Limb (tissue), 2 donors: Measurements from ENCODE around the gene ZNRF1.

Experiments used
- DNase-seq, 2 donors: peaks; one replicate each; pipeline ENCODE4 v3.0.0-alpha.2; 2016; ENCODE audit errors: extremely low spot score in 2 of 2

ZNRF1 gene

DNA sequence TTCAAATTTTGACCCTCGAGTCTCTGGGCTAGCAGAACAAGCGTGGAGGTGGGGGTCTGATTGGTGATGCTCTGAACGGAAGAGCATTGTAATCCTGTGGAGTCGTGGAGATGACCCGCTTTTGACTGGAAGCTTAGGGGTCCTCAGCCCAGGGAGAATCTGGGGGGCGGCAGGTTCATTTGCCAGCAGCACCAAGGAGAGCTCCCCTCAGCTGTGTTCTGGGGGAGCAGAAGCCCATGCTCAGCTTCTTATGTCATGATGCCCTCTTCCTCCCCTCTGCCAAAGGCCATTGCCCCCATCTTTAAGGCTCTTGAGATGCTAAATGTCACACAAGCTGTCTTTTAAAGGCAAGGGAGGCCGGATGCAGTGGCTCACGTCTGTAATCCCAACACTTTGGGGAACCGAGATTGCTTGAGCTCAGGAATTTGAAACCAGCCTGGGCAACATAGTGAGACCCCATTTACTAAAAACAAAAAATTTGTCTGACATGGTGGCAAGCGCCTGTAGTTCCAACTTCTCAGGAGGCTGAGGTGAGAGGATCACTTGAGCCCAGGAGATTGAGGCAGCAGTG, 98.5 kb downstream of the ZNRF1 start:
- no peak for DNase-seq

DNA sequence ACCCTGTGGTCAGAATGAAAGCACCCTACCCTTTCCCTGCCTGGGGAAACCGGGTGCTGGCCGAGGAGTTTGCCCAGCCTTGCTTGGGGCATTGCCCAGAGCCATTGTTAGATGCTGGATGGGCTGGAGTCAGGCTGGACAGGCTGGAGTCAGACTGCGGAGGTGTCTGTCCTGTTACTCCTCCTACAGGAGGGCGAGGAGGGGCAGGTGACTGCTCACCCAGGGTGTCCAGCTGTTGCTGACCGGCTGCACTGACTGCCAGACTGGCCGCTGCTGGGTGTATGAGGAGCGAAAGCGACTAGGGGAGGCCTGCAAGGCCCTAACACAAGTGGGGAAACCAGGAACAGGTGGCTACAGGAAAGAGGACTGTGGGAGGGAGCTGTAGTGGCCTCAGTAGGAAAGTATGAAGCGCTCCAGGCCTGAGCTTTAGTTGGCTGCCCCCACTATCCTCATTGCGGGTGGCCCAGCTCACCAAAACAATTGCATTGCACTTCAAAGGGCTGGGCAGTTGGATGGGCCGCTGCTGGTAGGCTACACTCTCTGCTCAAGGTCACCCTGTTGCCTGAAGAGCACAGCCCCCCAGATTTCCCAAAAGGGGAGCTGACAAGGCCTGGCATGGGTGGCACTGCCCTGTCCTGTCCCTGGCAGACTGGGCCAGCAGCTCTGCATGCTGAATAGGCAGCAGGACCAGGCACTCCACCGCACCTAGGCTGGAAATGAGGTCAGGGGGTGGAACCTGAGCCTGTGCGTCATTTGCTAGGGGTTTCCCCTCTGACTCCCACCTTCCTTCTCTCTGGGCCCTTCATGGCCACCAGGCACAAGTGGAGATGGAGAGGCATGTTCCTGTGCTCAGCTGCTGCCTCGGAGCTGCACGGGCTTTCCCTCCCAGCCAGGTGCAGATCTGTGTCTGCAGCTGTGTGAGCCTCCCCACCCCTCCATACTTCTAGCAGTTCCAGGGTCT, 99.4 kb downstream of the ZNRF1 start:
- DNase-seq = no peak

DNA sequence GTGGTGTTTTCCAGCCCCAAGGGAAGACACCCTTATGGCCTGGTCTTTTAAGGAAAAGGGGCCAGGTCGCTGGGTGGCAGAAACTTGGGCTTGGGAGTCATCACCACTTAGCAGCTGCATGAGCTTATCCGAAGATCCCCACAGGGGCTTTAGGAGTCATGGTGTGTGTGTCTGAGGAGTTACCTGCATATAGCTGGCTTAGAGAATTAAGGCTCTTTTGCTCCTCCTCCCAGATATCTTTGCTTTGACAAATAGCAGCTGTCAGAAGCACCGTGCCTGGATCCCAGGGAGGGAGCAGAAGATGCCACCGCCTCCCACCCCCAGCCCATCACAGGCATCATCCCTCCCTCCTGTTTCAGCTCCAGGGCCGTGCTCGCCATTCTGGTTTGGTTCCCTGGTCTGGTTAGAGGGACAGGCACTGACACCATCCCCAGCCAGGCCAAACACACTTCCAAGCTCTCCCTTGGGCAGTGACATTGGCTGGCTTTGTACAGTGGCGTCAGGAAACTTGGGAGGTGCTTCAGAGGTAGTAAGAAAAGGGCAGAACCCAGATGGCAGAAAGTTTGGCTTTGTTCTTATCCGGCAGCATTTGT, 100.3 kb downstream of the ZNRF1 start:
- no peak for DNase-seq

DNA sequence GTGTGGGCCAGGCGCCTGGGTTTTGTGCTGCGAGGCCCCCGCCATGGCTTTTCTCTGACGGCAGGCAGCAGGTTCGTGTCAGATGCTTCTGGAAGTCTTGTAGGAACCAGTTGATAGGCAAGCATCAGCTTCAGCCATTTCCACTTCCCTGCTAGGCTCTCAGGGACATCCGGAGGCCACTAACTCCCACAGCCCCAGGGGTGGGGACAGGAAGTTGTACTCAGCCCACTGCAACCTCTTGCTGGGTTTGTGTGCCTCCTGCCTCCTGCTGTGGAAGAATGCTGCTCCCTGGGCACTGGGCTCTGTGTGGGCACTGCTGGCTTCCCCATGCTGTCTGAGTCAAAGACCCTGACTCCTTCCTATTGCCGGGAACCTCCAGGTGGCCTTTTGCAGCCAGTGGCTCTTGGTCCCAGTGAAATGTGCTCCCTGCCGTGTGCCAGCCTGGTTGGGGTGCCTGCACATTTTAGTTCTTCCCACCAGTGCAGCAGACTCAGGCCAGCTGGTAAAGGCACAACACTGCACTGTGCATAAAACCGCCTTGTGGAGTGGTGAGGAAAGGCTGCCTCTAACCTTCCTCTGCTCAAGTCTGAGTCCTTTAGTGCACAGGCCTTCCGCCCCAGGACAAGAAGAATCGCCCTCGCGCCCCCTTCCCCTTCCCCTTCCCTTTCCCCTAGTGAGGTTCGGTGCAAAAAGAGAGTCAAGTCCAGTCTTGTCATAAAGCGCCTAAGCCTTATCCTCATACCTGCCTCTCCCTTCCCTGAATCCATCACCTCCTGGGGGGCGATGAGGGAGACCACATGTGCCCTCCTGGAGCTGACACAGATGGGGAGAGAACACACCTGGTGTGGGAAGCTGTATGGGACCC, 101.1 kb downstream of the ZNRF1 start:
- no peak for DNase-seq

DNA sequence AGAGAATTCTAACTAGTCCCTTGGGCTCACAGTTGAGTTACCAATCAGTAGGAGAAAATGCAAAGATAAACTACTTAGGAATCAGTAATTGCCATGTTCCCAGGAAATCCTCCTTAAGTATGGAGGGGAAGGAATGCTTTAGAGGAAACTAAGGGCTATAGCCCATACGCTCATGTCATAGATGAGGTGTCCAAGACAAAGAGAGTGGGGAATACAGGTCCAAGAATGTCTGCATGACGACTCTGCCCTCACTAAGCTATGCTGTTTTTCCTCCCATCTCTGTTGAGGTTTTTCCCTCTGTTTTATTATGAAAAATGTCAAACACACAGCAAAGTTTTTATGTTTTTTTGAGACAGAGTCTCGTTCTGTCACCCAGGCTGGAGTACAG, 101.8 kb downstream of the ZNRF1 start:
- DNase-seq = no peak

DNA sequence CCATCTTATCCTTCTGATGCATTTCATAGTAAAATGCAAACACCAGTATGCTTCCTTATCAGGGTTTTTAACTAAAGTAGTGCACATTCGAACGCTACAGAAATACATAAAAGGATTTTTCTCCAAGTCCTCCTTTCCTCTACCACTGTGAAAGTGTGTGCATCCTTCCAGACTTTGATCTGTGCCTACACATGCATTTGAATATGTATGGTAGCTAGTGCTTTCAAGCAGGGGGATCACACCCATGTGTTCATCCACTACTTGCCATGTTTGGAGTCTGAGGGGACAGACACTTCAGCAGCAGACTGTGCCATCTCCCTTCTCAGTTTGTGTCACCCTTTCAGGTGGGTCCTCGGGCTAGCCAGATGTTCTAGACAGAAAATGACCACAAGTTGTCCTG, 102.8 kb downstream of the ZNRF1 start:
- DNase-seq = no peak

DNA sequence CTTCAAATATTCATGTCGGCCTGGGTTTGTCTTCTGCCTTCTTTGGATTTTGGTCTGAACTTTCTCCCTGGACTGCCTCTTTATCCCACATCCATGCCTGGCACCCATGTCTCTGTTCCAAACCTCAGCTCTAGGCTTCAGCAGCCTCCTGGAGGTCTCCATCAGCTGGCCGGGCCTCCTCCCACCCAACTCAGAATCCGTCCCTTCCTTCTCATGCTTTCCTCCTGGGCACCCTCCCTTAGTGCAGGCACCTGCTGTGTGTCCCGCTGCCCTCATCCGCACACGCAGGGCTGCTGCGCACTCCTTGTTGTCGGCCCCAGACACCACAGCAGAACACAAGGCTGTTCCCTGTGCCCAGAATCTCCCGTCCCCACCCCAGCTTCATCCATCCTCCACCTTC, 103.8 kb downstream of the ZNRF1 start:
- no peak for DNase-seq

DNA sequence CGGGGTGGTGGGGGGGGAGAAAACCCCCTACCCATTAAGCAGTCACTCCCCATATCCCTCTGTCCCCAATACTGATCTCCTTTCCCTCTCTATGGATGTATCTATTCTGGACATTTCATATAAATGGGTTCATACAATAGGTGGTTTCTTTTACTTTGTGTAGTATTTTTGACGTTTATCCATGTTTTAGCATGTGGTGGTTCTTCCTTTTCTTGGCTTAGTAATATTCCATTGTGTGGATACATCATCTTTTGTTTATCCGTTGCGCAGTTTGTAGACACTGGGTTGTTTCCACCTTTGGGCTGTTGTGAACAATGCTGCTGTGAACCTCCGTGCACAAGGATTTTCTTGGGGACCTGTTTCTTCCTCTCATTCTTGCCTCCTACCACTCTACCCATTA, 105.2 kb downstream of the ZNRF1 start:
- no peak for DNase-seq

DNA sequence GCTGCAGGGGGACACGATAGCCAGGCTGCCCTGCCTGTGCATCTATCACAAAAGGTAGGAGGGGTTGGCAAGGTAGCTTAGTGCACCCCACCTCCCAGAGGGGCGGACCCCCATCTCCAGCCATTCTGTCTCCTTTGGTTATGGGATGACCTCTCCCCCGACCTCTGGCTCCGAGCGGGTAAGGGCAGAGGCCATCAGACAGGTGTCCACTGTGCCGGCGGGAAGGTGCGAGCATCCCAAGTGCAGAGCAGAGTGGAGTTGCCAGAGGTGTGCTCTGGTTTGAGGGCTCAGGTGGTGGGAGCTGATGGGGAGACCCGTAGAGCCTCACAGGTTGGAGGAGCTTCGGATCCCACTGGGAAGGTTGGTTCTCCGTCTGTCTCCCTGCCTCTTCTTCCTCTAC, 106.0 kb downstream of the ZNRF1 start:
- no peak for DNase-seq

DNA sequence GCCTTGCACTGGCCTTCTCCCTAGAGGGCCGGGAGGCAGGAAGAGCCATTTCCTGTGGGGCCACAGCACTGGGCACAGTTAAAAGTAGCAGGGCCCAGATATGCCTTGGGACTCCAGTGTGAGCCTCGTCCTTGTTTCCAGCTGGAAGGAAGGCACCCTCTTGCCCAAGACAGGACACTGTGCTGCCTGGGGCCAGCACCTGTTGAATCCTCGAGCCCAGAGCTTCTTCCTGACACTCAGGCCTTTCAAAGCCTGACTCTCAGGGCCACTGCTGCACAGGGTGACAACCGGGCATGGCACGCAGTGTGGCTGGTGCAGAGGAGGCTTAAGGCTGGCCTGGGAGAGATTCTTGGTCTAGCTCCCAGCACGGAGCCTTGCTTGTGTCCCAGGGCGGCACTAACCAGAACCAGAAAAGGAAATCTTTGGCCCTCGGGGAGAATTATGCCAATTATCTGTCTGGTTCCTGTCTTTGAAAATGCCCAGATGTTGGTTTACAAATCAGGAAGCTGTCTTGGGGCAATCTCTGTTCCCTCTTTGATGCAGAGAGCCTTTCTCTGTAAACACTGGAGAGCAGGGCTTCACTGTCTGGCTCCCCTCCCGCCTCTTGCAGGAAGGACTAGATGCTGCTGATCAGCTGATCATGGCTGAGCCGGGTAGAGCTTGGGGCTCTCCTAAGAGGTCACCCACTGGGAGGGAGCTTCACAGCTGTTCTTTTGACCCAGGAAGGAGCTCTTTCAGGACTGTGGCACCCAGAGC, 106.7 kb downstream of the ZNRF1 start:
- no peak for DNase-seq

DNA sequence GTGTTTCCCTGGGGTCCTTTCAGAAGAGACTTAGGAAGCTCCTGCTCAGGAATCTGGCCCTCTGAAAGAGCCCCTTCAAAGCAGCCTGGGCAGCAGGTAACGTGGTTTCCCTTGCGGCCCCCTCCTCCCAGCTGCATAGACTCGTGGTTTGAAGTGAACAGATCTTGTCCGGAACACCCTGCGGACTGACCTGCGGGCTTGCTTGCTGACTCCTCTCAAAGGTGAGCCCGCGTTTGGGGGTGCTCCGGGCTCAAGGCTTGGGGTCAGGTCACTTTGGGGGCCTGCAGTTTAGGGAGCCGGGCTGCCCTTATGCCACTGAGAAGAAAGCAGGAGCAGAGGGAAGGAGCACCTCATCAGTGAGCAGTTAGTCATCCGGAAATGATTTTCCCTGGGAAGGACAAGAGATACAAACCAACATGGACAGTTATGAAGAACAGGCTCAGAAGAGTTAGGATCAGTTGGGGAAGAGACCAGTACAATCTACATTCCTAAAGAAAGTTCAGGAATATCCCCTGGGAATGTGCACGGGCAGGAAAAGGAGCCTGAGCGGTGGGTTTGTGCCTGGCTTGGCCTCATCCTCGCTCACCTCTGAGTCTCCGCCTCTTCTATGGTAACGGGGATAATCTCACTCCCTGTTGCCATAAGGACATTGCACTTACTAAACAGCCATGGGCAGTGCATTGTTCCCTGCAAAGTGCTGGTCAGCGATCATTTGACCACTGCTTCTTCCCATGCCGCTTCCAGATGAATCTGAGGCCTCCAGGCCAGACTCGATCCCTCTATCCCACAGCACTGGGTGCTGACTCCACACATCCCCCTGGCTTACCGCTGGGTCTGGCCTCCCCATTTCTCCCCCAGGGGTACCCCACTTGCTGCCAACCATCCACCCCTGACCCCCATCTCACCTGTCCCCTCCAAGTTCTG, 107.8 kb downstream of the ZNRF1 start:
- no peak for DNase-seq

DNA sequence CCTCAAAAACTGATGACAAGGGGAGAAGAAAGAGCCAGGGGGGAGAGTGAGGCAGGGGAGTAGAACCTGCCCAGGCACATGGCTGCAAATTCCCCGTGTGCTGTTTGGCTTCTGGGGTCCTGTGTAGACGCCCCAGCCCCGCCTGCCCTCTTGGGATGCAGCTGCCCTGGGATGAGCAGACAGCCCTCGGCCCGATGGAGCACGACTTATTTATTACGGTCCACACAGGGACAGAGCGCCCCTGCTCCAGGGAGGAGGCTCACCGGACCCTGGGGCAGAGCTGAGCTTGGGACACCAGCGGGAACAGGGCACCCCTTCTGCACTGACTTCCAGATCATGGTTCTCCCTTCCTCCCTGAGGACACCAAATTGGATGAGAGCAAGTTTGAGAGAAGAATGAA, 108.7 kb downstream of the ZNRF1 start:
- no peak for DNase-seq

DNA sequence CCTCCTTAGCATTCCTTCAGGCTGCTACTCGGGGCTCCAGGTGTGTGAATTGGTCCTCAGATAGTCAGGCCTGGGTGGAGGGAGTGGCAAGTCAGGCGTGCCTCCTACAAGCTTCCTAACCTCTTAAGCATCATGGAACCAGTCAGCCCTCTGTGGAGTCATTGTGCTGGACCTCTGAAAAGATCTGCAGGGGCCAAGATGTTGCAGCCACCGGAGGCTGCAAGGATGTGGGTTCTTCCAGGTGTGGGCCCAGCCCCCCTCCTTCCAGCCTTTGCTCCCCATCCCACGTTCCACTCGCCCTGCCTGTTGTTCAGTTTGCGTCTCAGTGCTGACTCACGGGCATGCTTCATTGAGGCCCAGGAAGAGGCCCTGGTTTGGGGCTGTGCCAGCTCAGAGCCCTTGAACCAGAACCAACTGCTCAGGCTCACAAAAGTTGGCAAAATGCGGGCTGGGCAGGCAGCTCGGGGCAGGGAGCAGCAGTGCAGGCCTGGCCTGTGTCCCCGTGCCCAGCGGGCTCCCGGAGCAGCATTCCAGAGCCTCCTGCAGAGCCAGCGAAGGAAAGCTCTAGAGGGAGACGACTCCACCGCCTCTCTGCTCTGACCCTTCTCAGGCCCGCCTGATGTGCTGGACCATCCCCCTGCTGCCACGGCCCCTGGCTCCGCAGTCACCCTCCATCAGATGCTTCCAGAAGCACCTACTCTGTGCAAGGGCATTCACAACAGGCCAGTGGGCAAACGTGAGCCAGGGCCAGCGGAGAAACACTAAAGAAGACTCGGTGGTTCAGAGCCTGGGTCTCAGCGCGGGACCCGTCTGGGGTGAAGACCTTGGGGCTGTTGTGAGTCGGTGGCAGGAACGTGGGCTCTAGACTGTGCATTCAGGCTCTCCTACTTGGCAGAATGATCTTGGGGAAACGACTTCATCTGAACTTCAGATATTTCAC, 110.2 kb downstream of the ZNRF1 start:
- DNase-seq = peak in 1 of 2 donors; percentile 70

DNA sequence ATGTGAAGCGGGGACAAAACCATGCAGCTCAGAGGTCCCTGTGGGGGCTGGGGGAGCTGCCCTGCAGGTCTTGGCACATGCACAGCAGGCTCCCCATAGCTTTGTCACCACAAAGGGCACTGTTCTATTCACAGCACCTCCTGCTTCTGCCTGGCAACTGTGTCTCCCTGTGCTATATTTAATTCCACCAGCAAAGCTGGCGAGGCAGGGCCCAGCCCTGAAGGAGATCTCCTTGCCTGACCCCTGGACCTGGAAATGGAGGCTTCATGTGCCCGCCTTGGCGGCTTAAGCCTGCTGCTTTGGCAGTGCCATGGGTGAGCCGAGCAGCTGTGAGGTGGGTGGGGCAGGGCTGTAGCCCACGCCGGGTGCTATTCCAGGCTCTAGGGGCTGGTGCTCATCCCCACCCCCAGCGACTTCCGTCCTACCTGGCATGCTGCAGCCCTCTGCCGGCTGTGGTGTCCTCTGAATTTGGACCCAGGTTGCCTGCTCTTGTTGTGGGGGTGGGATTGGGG, 111.0 kb downstream of the ZNRF1 start:
- no peak for DNase-seq

DNA sequence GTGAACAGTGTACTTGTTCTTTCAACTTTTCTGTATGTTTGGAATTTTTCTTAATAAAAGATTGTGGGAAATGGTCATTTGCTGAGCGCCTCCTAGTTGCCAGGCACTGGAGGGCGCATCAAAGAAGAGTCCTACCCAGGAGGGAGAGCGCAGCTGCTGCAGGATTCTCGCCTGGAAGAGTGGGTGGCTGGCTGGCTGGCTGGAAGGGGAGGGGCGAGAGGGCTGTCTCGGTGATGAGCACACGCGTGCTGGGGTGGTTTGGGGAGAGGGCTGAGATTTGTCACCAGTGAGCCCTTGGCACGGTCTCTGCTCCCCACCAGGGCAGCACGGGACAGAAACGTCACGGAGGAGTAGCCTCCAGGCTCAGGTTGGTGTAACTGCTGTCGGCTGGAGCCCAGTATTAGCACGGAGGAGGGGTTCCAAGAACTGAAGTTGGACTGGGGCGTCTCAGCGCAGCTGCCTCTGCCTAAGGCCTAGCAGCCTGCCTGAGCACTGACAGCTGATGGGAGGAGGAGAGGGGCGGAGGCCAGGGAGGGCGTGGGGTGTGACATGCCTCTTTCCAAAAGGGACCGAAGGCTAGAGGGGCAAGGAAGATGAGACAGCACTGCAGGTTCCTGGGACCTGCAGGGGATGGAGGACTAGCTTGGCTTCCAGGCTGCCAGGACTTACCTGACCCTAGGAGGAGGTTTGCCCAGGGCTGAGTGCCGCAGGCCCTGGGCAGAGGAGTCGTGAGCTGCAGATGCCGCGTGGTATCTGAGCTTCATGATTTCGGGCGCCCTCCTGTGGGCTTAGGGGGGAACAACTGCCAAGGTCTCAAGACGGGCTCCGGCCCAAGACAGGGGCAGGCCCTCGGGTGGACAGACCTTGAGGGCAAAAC, 112.1 kb downstream of the ZNRF1 start:
- DNase-seq = peak; percentile 89 to 90

DNA sequence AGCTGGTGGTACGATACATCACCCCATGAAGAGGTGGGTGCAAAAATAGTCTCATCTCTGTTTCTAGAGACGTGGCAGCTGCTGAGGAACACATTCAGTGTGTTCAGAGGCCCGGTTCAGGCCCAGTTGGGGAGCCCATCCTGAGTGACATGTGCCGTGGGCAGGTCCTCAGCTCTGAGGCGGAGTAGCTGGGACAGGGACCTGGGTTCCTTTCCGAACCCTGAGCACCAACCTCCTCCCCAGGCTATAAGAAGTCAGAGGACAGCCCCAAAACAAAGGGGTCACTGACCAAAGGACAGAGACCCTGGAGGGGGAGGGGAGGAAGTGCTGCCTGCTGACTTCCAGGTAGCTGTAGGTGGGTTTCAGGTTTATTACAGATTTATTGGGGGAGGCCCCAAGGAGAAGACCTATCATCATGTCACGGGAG, 112.7 kb downstream of the ZNRF1 start:
- no peak for DNase-seq

DNA sequence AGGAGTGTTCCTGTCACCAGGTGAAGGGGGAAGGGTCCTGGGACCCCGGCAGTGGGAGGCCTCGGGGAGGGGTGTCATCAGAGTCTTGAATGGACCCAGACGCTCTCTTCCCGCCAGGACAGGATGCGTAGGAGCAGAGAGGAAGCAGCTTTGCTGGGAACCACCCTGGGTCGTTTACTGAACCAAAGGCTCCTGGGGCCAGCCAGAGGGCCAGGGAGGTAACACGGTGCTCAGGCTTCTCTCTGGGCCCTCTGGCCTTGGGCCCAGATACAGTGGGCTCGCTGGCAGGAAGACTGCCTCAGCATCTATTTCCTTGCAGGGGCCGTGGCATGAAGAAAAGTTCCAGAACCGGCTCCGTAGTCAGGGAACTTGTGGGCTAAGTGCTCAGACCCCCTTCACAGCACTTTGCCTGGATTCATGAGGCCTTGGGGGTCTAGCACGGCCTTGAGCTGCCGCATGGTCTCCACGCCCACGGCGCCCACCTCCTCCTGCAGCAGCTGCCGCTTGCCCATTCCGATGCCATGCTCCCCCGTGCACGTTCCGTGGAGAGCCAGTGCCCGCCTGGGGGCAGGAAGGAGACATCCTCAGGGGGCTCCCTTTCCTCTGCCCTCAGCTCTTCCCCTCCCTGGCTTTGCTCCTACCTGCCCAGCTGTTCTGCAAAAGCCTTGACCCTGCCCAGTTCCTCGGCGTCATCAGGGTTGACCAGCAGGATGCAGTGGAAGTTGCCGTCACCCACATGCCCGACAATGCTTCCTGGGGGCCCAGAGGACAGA, 113.3 kb downstream of the ZNRF1 start:
- DNase-seq = no peak
